ENCODE measurements around the gene NHEJ1.
"Not testable (repeated sequence)": the region's sequence is repeated elsewhere in the genome, so short reads cannot be mapped to it uniquely, and the experiment has no call there.

Gene NHEJ1, protein sequence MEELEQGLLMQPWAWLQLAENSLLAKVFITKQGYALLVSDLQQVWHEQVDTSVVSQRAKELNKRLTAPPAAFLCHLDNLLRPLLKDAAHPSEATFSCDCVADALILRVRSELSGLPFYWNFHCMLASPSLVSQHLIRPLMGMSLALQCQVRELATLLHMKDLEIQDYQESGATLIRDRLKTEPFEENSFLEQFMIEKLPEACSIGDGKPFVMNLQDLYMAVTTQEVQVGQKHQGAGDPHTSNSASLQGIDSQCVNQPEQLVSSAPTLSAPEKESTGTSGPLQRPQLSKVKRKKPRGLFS

DNA sequence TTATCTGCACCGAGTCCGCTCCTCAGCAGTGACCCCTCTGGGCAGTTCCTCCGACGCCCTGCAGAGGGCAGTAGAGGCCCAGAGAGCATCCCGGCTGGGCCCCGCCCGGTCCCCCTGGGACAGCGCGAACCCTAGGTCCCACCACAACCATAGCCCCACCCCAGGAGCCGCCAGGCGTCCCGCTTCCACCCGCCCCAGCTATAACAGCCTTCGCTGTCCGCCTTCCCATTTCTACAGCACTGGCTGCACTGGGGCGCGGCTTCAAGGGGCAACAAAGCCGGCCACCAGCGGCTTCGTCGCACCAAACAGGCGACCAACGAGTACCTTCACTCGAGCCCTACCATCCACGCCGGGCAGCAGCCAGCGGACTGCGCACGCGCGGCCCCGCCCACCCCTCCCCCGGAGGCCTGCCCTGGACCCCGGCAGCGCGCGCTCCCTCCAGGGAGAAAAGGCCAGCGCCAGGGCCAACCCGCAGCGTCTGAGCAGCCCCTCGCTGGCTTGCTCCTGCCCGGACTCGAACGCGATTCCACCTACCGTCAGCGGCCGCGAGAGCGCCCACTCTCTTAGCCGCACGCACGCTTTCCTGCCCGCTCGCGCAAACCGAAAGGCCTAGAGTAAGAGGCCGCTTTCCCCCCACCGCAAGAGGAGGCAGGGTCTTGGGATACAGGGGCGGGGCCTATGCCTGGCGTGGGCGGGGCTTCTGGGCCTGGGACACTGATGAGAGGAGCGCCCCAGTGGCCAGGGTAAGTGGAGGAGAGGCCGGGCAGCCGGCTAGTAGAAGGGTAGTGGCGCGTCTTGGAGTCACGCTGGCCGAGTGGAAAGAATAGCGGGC is at the start of gene NHEJ1:
NHEJ1 (minus strand) TSS at position 630 of the 832 bp plus-strand sequence. CDS start 2,453 bp downstream, outside the sequence.
- ATAC-seq (peak; percentile 93), DNase-seq (peak; percentile 96)
- peaks cover 10% of the 10 kb centered on the region for H3K36me3 Mint-ChIP-seq (ENCODE audit: low read depth)
- H3K4me1 Mint-ChIP-seq = peaks cover 19% of the 10 kb centered on the region
- peak within 1 kb of the TSS; percentile 95 for H3K27ac Mint-ChIP-seq
- H3K9me3 Mint-ChIP-seq = no peaks in the 10 kb centered on the region
- peak within 1 kb of the TSS; percentile 86 for H3K4me3 Mint-ChIP-seq
- no peaks in the 10 kb centered on the region for H3K27me3 Mint-ChIP-seq

DNA sequence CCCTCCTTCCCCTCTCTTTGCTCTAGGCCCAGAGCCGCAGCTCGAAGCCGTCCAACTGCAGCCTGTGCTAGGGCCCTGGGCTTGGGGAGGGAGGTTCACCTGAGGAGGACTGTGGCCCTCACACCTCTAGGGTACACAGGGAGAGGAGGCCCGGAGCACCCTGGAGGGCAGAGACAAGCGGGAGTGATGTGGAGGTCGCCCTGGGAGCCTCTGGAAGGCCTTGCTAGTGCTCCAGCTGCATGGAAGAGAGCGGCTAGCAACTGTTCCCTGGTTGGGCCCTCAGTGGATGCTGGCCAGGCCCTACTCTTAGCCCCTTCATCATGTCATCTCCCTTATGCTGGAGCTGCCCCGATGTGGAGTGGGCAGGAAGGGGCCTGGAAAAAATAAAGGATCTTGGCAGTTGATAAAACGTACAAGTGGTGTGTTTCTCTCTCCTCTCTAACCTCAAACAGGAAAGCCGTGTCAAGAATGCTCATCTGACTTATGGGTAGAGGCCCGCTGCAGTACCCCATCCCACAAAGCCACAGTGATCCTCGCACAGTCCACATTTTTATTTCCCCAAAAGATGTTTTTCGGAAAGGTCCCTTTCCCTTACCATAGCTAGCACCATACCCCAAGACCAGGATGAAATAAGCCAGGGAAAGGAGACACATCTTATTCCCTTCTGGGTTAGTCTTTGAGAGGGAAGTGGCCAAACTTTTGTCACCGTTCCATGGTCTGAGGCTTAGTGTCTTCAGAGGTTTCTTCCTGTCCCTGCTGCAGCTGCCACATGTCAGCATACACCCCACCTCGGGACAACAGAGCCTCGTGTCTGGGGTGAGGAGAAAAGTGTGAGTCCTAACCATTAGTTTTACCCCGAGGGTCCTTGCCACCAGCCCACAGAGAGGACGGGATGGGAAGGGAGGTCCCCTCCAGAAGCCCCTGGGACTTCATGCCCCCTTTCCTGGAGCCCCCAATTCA is 48.9 kb upstream of the NHEJ1 start:
- Mint-ChIP-seq H3K27ac (peak overlapping the region; percentile 74), H3K36me3 (ENCODE audit: low read depth) (peaks cover 24% of the 10 kb centered on the region), H3K27me3 (no peaks in the 10 kb centered on the region), H3K4me1 (peaks cover 48% of the 10 kb centered on the region), H3K9me3 (peaks cover 1% of the 10 kb centered on the region), H3K4me3 (peak overlapping the region; percentile 12)
- ATAC-seq (no peak), DNase-seq (no peak)

DNA sequence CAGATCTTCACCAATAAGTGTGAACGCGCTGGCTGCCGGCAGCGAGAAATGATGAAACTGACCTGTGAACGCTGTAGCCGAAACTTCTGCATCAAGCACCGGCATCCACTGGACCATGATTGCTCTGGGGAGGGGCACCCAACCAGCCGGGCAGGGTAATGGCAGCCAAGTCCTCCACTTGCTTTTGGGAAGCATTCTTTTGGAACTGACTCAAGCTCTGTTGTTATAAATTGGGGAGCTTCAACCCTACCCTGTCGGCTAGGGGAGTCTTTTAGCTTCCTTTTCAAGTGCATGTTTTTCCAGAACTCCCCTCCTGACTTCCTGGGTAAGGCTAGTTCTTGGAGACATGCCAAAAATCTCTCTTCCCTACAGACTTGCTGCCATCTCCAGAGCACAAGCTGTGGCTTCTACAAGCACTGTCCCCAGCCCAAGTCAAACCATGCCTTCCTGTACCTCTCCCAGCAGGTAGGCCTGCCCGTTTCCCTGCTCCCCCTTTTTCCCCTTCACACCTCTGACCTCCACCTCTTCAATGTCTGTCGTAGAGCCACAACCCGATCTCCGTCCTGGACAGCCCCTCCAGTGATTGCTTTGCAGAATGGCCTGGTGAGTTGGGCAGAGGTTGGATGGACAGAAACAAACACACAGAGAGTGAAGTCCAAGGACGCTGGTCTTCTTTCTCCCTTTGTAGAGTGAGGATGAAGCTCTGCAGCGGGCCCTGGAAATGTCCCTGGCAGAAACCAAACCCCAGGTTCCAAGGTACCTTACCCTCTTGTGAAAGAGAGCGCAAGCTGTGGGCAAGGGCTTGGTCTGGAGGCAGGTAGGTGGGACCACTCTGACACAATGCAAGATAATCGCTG is 47.5 kb upstream of the NHEJ1 start:
- peak overlapping the region; percentile 85 for H3K4me3 Mint-ChIP-seq
- H3K9me3 Mint-ChIP-seq = peaks cover 4% of the 10 kb centered on the region
- ATAC-seq (no peak), DNase-seq (no peak)
- peaks cover 48% of the 10 kb centered on the region for H3K4me1 Mint-ChIP-seq
- H3K27ac Mint-ChIP-seq = peak overlapping the region; percentile 74
- H3K36me3 Mint-ChIP-seq (ENCODE audit: low read depth) = peaks cover 19% of the 10 kb centered on the region
- no peaks in the 10 kb centered on the region for H3K27me3 Mint-ChIP-seq

DNA sequence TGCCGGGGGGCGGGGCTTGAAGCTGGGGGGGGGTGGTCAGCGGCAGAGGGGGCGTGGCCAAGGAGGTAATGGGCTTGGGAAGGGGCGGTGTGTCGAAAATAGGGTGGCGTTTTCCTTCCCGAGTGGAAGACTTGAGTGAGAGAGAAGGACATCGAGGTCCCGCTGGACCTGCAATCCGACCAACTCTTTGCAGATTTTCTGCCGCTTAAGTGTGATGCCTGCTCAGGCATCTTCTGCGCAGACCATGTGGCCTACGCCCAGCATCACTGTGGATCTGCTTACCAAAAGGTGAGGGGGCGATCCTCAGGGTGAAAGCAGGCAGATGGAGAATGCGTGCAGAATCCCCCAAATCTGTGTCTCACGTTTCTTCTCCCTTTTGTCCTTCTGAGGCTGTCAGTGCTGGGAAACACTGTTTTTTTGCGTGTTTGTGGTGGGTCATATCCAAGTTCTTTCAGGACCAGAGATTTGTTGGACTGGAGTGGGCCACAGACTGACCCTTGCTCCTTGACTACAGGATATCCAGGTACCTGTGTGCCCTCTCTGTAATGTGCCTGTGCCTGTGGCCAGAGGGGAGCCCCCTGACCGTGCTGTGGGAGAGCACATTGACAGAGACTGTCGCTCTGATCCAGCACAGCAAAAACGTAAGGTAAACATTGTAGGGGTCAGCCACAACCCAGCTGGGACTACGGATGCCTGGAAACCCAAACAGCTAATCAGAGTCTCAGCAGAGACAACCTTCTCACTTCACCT is 46.7 kb upstream of the NHEJ1 start:
- Mint-ChIP-seq H3K4me1 (peaks cover 48% of the 10 kb centered on the region), H3K27me3 (no peaks in the 10 kb centered on the region), H3K9me3 (peaks cover 4% of the 10 kb centered on the region), H3K4me3 (peak overlapping the region; percentile 85), H3K27ac (peak overlapping the region; percentile 71), H3K36me3 (ENCODE audit: low read depth) (peaks cover 18% of the 10 kb centered on the region)
- ATAC-seq = no peak
- DNase-seq = no peak

DNA sequence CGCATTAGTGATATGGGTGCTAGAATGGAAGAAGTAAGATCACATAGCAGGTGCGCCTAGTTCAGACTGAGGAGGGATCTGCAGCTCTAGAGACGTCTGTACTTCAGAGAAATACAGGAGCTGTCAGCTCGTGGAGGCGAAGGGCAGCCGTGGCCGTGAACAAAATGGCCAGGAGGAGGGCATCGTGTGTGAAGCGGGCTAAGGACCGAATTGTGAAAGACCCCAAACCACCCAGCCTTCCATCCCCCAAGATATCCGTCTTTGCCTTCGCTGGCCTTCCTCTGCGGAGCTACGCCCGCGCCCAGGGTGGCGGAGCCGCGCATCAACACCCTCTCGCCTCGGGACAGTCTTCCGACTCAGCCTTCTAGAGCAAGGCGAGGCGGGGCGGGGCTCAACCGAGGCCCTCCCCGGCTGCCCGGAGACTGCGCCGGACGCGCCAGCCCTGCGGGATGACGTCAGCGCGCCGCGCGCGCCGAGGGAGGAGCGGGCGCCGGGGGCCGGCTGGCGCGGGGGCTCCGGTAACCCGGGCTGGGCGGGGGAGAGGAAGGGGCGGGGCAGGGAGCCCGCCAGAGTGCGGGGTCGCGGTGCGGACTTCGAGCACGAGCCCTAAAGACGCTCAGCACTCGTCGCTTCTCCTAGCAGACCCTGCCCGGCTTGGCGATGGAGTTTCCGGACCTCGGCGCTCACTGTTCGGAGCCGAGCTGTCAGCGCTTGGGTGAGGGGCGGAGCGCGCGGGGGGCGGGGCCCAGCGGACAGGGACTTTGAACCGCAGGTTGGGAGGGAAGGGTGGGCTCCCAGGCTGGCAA is 45.9 kb upstream of the NHEJ1 start, which contains the start of gene ZFAND2B:
ZFAND2B (plus strand) TSS at position 455 of the 806 bp plus-strand sequence; CDS start at position 661, 206 bp downstream.
- peaks cover 48% of the 10 kb centered on the region for H3K4me1 Mint-ChIP-seq
- peaks cover 15% of the 10 kb centered on the region for H3K36me3 Mint-ChIP-seq (ENCODE audit: low read depth)
- H3K27me3 Mint-ChIP-seq = no peaks in the 10 kb centered on the region
- DNase-seq (peak; percentile 96), ATAC-seq (peak; percentile 97)
- H3K4me3 Mint-ChIP-seq = peak within 1 kb of the TSS; percentile 85
- peaks cover 4% of the 10 kb centered on the region for H3K9me3 Mint-ChIP-seq
- H3K27ac Mint-ChIP-seq = peak within 1 kb of the TSS; percentile 89

DNA sequence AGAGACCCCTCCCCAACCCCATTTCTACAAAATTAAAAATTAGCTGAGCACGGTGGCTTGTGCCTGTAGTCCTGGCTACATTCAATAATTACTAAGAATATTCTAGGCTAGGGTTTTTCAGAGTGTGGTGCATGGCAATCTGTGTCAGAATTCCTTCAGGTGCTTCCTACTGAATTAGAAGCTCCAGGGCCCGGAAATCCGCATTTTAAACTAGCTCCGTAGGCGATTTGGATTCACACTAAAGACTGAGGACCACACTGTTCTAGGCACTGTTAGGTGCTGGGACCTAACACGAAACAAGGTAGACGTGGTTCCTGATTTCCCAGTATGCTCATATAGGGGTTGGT is 45.3 kb upstream of the NHEJ1 start:
- peaks cover 44% of the 10 kb centered on the region for H3K4me1 Mint-ChIP-seq
- ATAC-seq (no peak), DNase-seq (no peak)
- H3K36me3 Mint-ChIP-seq (ENCODE audit: low read depth) = peaks cover 12% of the 10 kb centered on the region
- peaks cover 6% of the 10 kb centered on the region for H3K9me3 Mint-ChIP-seq
- no peaks in the 10 kb centered on the region for H3K27me3 Mint-ChIP-seq
- H3K27ac Mint-ChIP-seq = peak overlapping the region; percentile 89
- peak overlapping the region; percentile 85 for H3K4me3 Mint-ChIP-seq

DNA sequence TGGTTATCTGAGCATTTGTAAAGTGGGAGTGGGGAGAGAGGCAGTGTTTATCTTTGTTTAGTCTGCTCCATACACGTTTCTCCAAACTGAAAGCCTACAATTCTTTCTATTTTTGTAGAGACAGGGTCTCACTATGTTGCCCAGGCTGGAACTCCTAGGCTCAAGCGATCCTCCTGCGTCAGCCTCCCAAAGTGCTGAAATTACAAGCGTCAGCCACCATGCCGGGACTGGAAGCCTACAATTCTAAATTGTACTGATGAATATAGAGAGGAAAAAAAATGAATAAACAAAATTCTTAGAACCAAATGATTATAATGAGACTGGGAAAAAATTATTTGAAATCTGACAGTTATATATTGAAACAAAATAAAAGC is 44.5 kb upstream of the NHEJ1 start:
- ATAC-seq (no peak), DNase-seq (no peak)
- Mint-ChIP-seq H3K4me3 (no peak overlapping the region), H3K27me3 (no peaks in the 10 kb centered on the region), H3K9me3 (peaks cover 8% of the 10 kb centered on the region), H3K36me3 (ENCODE audit: low read depth) (peaks cover 11% of the 10 kb centered on the region), H3K4me1 (peaks cover 42% of the 10 kb centered on the region), H3K27ac (no peak overlapping the region)

DNA sequence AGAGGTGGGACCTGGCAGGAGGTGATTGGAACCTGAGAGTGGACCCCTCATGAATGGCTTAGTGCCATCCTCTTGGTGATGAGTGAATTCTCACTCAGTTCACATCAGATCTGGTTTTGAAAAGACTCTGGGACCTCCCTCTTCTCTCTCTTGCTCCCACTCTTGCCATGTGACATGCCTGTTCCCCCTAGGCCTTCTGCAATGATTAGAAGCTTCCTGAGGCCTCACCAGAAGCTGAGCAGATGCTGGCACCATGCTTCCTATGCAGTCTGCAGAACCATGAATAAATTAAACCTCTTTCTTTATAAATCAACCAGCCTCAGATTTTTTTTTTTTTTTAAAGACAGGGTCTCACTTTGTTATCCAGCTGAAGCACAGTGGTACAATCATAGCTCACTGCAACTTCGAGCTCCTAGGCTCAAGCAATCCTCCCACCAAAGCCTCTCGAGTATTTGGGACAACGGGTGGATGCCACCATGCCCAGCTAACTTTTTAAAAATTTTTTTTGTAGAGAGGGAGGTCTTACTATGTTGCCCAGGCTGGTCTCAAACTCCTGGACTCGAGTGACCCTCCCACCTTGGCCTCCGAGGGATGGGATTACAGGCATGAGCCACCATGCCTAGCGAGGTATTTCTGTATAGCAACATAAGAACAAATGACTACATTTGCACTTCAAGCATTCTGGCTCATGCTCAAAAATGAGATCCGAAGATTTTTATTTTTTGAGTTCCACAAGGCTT is 44.0 kb upstream of the NHEJ1 start:
- Mint-ChIP-seq H3K9me3 (peaks cover 8% of the 10 kb centered on the region), H3K4me1 (peaks cover 40% of the 10 kb centered on the region), H3K4me3 (no peak overlapping the region), H3K27me3 (no peaks in the 10 kb centered on the region), H3K36me3 (ENCODE audit: low read depth) (peaks cover 6% of the 10 kb centered on the region), H3K27ac (no peak overlapping the region)
- DNase-seq (no peak), ATAC-seq (no peak)

DNA sequence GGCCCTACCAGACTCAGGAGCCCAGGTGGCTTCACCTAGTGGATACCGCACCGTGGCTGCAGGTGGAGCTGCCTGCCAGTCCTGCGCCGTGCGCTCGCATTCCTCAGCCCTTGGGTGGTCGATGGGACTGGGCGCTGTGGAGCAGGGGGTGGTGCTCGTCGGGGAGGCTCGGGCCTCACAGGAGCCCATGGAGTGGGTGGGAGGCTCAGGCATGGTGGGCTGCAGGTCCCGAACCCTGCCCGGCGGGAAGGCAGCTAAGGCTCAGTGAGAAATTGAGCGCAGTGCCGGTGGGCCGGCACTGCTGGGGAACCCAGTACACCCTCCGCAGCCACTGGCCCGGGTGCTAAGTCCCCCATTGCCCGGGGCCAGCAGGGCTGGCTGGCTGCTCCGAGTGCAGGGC is 40.7 kb upstream of the NHEJ1 start:
- H3K4me3 Mint-ChIP-seq; DNase-seq; H3K36me3 Mint-ChIP-seq (ENCODE audit: low read depth); H3K9me3 Mint-ChIP-seq; H3K27me3 Mint-ChIP-seq; ATAC-seq: not testable (repeated sequence)
- peak overlapping the region; percentile 88 for H3K27ac Mint-ChIP-seq
- H3K4me1 Mint-ChIP-seq = peaks cover 26% of the 10 kb centered on the region

DNA sequence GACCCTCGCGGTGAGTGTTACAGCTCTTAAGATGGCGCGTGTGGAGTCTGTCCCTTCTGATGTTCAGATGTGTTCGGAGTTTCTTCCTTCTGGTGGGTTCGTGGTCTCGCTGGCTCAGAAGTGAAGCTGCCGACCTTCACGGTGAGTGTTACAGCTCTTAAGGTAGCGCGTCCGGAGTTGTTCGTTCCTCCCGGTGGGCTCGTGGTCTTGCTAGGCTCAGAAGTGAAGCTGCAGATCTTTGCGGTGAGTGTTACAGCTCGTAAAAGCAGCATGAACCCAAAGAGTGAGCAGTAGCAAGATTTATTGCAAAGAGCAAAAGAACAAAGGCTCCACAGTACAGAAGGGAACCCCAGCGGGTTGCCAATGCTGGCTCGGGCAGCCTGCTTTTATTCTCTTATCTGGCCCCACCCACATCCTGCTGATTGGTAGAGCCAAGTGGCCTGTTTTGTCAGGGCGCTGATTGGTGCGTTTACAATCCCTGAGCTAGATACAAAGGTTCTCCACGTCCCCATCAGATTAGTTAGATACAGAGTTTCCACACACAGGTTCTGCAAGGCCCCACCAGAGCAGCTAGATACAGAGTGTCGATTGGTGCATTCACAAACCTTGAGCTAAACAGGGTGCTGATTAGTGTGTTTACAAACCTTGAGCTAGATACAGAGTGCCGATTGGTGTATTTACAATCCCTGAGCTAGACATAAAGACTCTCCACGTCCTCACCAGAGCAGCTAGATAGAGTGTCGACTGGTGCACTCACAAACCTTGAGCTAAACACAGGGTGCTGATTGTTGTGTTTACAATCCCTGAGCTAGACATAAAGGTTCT is 40.1 kb upstream of the NHEJ1 start:
- H3K36me3 Mint-ChIP-seq (ENCODE audit: low read depth); H3K9me3 Mint-ChIP-seq; H3K27me3 Mint-ChIP-seq; ATAC-seq: not testable (repeated sequence)
- peak overlapping the region; percentile 82 for H3K4me3 Mint-ChIP-seq
- H3K4me1 Mint-ChIP-seq = peaks cover 22% of the 10 kb centered on the region
- H3K27ac Mint-ChIP-seq = peak overlapping the region; percentile 88
- peak; percentile 49 for DNase-seq

DNA sequence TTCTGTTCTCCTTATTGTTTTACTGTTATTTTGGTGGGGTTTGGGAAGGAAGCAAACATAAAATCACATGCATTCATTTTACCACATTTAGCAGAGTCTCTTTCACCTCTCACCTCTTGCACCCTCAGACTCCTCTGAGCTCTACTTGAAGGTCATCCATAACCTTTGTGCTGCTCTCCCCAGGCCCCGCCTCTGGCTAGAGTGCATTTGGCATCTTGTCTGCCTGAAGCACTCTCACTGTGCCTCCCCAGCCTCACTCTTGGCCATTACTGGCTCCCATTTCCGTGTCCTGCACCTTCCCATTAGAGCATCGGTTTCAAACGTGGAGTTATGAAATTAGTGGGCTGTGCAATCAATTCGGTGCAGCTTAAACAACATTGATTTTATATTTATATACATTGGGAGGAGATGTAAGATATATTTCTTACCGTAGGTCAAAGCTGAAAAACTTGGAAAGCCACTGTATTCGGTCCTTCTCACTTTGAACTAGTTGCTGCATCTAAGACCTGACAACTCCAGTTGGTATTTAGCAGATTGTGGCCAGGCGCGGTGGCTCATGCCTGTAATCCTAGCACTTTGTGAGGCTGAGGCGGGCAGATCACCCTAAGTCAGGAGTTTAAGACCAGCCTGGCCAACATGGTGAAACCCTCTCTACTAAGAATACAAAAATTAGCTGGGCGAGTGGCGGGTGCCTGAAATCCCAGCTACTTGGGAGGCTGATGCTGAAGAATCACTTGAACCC is 39.0 kb upstream of the NHEJ1 start:
- H3K36me3 Mint-ChIP-seq (ENCODE audit: low read depth) = peaks cover 6% of the 10 kb centered on the region
- no peaks in the 10 kb centered on the region for H3K27me3 Mint-ChIP-seq
- peak overlapping the region; percentile 73 for H3K27ac Mint-ChIP-seq
- peak overlapping the region; percentile 82 for H3K4me3 Mint-ChIP-seq
- H3K4me1 Mint-ChIP-seq = peaks cover 21% of the 10 kb centered on the region
- peak; percentile 52 for ATAC-seq
- DNase-seq = no peak
- H3K9me3 Mint-ChIP-seq = peaks cover 8% of the 10 kb centered on the region

Data from activated naive CD8-positive, alpha-beta T cell treated with anti-CD3 and anti-CD28 coated beads, Interleukin-2, amount 50 U/mL, for 24 hours (primary cell).